B cell (primary cell): ENCODE results near the gene SMARCD1. TPM values are rescaled to one million over a fixed set of nuclear protein-coding genes. Genes with fewer than 3 reads are reported as not detected.

Experiments used
- ATAC-seq: fragments of 200-7000 bp; cut with Tn5 transposase; one replicate; pipeline ENCODE4 v1.10.0; 2021; ENCODE audit warnings: low read depth, mild to moderate bottlenecking, moderate number of reproducible peaks, moderate library complexity
- CTCF ChIA-PET: fragments of 350-600 bp; sonication (Branson Sonifier 250); formaldehyde crosslinking; loops from one replicate; lab custom pipeline; 2021; ENCODE audit warnings: antibody characterized with exemption, inconsistent platforms; lab: Charles Lee
- POLR2A ChIA-PET: fragments of 350-600 bp; sonication (Branson Sonifier 250); formaldehyde crosslinking; loops from one replicate; lab custom pipeline; 2021; ENCODE audit warnings: antibody characterized with exemption; lab: Charles Lee
- DNase-seq: peaks from one replicate; pipeline ENCODE4 v3.0.0; 2013
- H2AFZ ChIP-seq: 2 replicates; pipeline ENCODE4 v1.6.1; 2012; ENCODE audit warnings: mild to moderate bottlenecking, low read depth, low read length; ENCODE audit not compliant: insufficient read depth, poor library complexity, severe bottlenecking
- H3K27ac ChIP-seq, 2 donors: 1 replicate in 1 of 2; 2 replicates in 1 of 2; pipeline ENCODE4 v1.5.1; 2012 to 2013; ENCODE audit warnings: low read length in 2 of 2, mild to moderate bottlenecking in 2 of 2, moderate library complexity in 1 of 2
- H3K27me3 ChIP-seq, 4 experiments: fragments of 200-600 bp in 1 of 4; sonication (generic) in 1 of 4; replicated peaks in 1 of 4; 1 replicate in 2 of 4; 2 replicates in 2 of 4; pipeline versions ENCODE4 v1.6.1 to v1.7.0; 2013 to 2016; ENCODE audit warnings: low read length in 3 of 4, mild to moderate bottlenecking in 2 of 4, mixed read lengths in 1 of 4, moderate library complexity in 1 of 4; ENCODE audit not compliant: insufficient read depth in 4 of 4, control insufficient read depth in 3 of 4; ENCODE audit errors: control extremely low read depth in 1 of 4
- H3K36me3 ChIP-seq, 2 experiments: replicated peaks in 1 of 2; 1 replicate in 1 of 2; 2 replicates in 1 of 2; pipeline versions ENCODE4 v1.6.1 to v1.7.1; 2013; ENCODE audit warnings: low read length in 1 of 2; ENCODE audit not compliant: insufficient read depth in 2 of 2, control insufficient read depth in 1 of 2; ENCODE audit errors: control extremely low read depth in 1 of 2, extremely low read depth in 1 of 2
- H3K4me1 ChIP-seq, 2 donors: fragments of 200-600 bp in 1 of 2; sonication (generic) in 1 of 2; 1 replicate in 1 of 2; 2 replicates in 1 of 2; pipeline versions ENCODE4 v1.5.1 to v1.6.1; 2013 to 2017; ENCODE audit warnings: low read length in 2 of 2; ENCODE audit not compliant: control insufficient read depth in 2 of 2, insufficient read depth in 2 of 2
- H3K4me2 ChIP-seq: replicated peaks from 2 replicates; pipeline ENCODE3; 2012; ENCODE audit warnings: mild to moderate bottlenecking, low read depth, low read length; ENCODE audit not compliant: poor library complexity, severe bottlenecking
- H3K4me3 ChIP-seq, 5 experiments: fragments of 200-600 bp in 1 of 5; sonication (generic) in 1 of 5; 1 replicate in 3 of 5; 2 replicates in 2 of 5; pipeline versions ENCODE4 v1.5.1 to v1.7.0; 2011 to 2016; ENCODE audit warnings: low read length in 4 of 5, mild to moderate bottlenecking in 4 of 5, low read depth in 2 of 5, control low read depth in 1 of 5, moderate library complexity in 1 of 5; ENCODE audit not compliant: insufficient read depth in 1 of 5; ENCODE audit errors: control extremely low read depth in 1 of 5, extremely low read depth in 1 of 5
- H3K79me2 ChIP-seq: fragments of 200-600 bp; sonication (generic); one replicate; pipeline ENCODE4 v1.6.0; 2016; ENCODE audit warnings: low read length; ENCODE audit not compliant: control insufficient read depth, insufficient read depth
- H3K9ac ChIP-seq: fragments of 200-600 bp; sonication (generic); 2 replicates; pipeline ENCODE4 v1.6.1; 2017; ENCODE audit warnings: mild to moderate bottlenecking, low read length, moderate library complexity
- H3K9me3 ChIP-seq, 3 donors: one replicate each; pipeline versions ENCODE4 v1.6.1 to v1.7.1; 2013; ENCODE audit warnings: low read length in 2 of 3; ENCODE audit not compliant: control insufficient read depth in 2 of 3, insufficient read depth in 1 of 3; ENCODE audit errors: control extremely low read depth in 1 of 3
- H4K20me1 ChIP-seq: 2 replicates; pipeline ENCODE4 v1.6.0; 2012; ENCODE audit warnings: mild to moderate bottlenecking, low read length; ENCODE audit not compliant: insufficient read depth, control insufficient read depth, poor library complexity, severe bottlenecking
- H3K27ac Mint-ChIP-seq: one replicate; pipeline ENCODE4 v1.8.0; 2021; ENCODE audit warnings: mixed read lengths
- H3K27me3 Mint-ChIP-seq: one replicate; pipeline ENCODE4 v1.8.0; 2021; ENCODE audit warnings: mixed read lengths
- H3K4me1 Mint-ChIP-seq: one replicate; pipeline ENCODE4 v1.8.0; 2021; ENCODE audit warnings: mixed read lengths
- H3K4me3 Mint-ChIP-seq: one replicate; pipeline ENCODE4 v1.8.0; 2021; ENCODE audit warnings: mixed read lengths
- H3K9me3 Mint-ChIP-seq: one replicate; pipeline ENCODE4 v1.8.0; 2022; ENCODE audit warnings: mixed read lengths; ENCODE audit not compliant: insufficient read depth
- EZH2 ChIP-seq: IDR thresholded peaks from 2 replicates; pipeline ENCODE4 v1.6.1; 2012; ENCODE audit warnings: borderline replicate concordance, low read depth, mild to moderate bottlenecking, moderate library complexity, low read length; ENCODE audit not compliant: insufficient read depth, poor library complexity, severe bottlenecking
- WGBS: methylation state at CpG from one replicate; pipeline ENCODE4 v1.1.5; 2013; ENCODE audit warnings: missing lambda C conversion rate; ENCODE audit not compliant: insufficient coverage; 5-methylcytosine and 5-hydroxymethylcytosine counted together
- intact Hi-C: fragments of 100-400 bp; cut with micrococcal nuclease; formaldehyde crosslinking; loops from one replicate; pipeline ENCODE4 v1.10.0; 2022
- polyA plus RNA-seq: library from polyadenylated mRNA; depleted of rRNA; stranded (reverse); fragments of >200 nt; gene quantifications from 2 replicates; pipeline ENCODE4 v1.2.3, GENCODE V29; 2012
- total RNA-seq, 2 donors: library from RNA; stranded (reverse); fragments of 120-200 nt in 1 of 2; gene quantifications; 1 replicate in 1 of 2; 2 replicates in 1 of 2; pipeline versions ENCODE4 v1.2.3 to v1.2.4, GENCODE V29; 2013 to 2022
- TF ChIP-seq, protein P1 (sequence below): fragments of 200-600 bp; IDR thresholded peaks from one replicate; pipeline ENCODE4 v1.8.0; 2022; ENCODE audit warnings: antibody characterized with exemption, mild to moderate bottlenecking

SMARCD1 gene
- total and polyA plus RNA-seq, 2 donors (not counting 1 experiment from before 2014, with no cell fraction given): 67.8 to 101 TPM

DNA sequence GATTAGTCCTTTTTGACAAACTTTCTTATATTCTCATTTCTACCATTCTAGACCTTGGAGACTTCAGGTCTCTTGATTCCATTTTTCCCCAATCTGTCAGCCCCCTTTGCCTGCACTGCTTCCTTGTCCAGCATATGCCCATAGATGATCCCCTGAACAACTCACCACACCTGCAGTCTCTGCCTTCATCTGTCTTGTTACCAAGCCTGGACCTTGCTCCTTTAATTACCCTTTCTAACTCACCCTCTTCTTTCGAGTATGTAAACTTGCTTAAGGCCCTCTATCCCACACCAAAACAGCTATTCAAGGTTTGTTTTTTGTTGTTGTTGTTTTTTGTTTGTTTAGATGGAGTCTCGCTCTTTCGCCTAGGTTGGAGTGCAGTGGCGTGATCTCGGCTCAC lies 36.5 kb downstream of the SMARCD1 start:
- H3K9ac ChIP-seq: no peak overlapping the region
- no peak overlapping the region for H3K27ac ChIP-seq
- H3K4me2 ChIP-seq: no peak overlapping the region
- POLR2A ChIA-PET: interaction anchor here (0.5 kb wide), 1 partner anchor 21 kb away, joined by 3 read pairs; no protein-coding TSS in a partner anchor
- ATAC-seq (no peak), DNase-seq (no peak)
- no peak overlapping the region for H2AFZ ChIP-seq
- TF ChIP-seq, protein P1, sequence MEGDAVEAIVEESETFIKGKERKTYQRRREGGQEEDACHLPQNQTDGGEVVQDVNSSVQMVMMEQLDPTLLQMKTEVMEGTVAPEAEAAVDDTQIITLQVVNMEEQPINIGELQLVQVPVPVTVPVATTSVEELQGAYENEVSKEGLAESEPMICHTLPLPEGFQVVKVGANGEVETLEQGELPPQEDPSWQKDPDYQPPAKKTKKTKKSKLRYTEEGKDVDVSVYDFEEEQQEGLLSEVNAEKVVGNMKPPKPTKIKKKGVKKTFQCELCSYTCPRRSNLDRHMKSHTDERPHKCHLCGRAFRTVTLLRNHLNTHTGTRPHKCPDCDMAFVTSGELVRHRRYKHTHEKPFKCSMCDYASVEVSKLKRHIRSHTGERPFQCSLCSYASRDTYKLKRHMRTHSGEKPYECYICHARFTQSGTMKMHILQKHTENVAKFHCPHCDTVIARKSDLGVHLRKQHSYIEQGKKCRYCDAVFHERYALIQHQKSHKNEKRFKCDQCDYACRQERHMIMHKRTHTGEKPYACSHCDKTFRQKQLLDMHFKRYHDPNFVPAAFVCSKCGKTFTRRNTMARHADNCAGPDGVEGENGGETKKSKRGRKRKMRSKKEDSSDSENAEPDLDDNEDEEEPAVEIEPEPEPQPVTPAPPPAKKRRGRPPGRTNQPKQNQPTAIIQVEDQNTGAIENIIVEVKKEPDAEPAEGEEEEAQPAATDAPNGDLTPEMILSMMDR: no peak
- Mint-ChIP-seq H3K27ac (no peak overlapping the region), H3K4me3 (no peak overlapping the region), H3K4me1 (peaks cover 26% of the 10 kb centered on the region), H3K27me3 (no peaks in the 10 kb centered on the region), H3K9me3 (no peaks in the 10 kb centered on the region)
- WGBS: 100% methylated on average over 2 of the region's 5 CpGs
- H4K20me1 ChIP-seq: peaks cover 68% of the 10 kb centered on the region
- CTCF ChIA-PET: interaction anchor here (1.0 kb wide), 1 partner anchor 32 kb away, joined by 3 read pairs; no protein-coding TSS in a partner anchor
- peaks cover 96% of the 10 kb centered on the region for H3K79me2 ChIP-seq
- H3K4me1 ChIP-seq: peaks cover 3 to 12% of the 10 kb centered on the region in 2 donors
- no peak overlapping the region for H3K4me3 ChIP-seq
- H3K36me3 ChIP-seq: peaks cover 2 to 47% of the 10 kb centered on the region in 2 experiments
- no peaks in the 10 kb centered on the region for H3K27me3 ChIP-seq
- no peaks in the 10 kb centered on the region for H3K9me3 ChIP-seq
- intact Hi-C loops: no loop called here

DNA sequence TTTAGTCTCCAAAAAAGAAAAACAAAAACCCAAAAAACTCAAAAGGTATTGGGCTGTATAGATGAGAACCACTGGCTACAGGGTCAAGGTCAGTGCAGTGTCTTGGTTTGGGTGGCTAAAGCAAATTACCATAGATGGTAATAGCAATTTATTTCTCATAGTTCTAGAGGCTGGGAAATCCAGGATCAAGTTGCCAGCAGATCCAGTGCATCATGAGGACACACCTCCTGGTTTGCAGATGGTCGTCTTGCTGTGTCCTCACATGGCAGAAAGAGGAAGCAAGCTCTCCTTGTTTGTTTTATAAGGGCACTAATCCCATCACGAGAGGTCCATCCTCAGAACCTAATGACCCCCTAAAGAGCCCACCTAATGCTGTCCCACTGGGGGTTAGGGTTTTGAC lies 38.1 kb downstream of the SMARCD1 start:
- H3K9me3 ChIP-seq: no peaks in the 10 kb centered on the region
- no peak overlapping the region for H3K9ac ChIP-seq
- Mint-ChIP-seq H3K4me3 (no peak overlapping the region), H3K27me3 (no peaks in the 10 kb centered on the region), H3K9me3 (no peaks in the 10 kb centered on the region), H3K4me1 (peaks cover 22% of the 10 kb centered on the region), H3K27ac (no peak overlapping the region)
- H3K4me3 ChIP-seq: no peak overlapping the region
- H3K4me1 ChIP-seq: peaks cover 3 to 4% of the 10 kb centered on the region in 2 donors
- no peak overlapping the region for H2AFZ ChIP-seq
- H3K27me3 ChIP-seq: no peaks in the 10 kb centered on the region
- no peak overlapping the region for H3K4me2 ChIP-seq
- ChIA-PET CTCF (no interaction called here), POLR2A (interaction anchor here (0.7 kb wide), 1 partner anchor 23 kb away, joined by 3 read pairs; no protein-coding TSS in a partner anchor)
- peaks cover 92% of the 10 kb centered on the region for H3K79me2 ChIP-seq
- TF ChIP-seq EZH2: no peak
- TF ChIP-seq, protein P1: no peak
- no peak overlapping the region for H3K27ac ChIP-seq
- WGBS: 33% methylated on average over 1 of the region's 2 CpGs
- ATAC-seq (no peak), DNase-seq (no peak)
- H4K20me1 ChIP-seq: peaks cover 54% of the 10 kb centered on the region
- intact Hi-C loops: no loop called here
- H3K36me3 ChIP-seq: peaks cover 6 to 56% of the 10 kb centered on the region in 2 experiments
